ENCODE measurements around the gene LPP. TPM values are rescaled to one million over a fixed set of nuclear protein-coding genes. Genes with fewer than 3 reads are reported as not detected.
A peak's percentile ranks its signal among the peaks of the same experiment; 100 is the strongest.

LPP gene
- total RNA-seq, 4 donors from 2014 or later: 56.0 to 65.7 (median 58.1) TPM

- H3K4me1 ChIP-seq: peaks cover 20 to 56% of the 10 kb centered on the region in 2 donors
- peak in 1 of 2 donors; percentile 45 for DNase-seq
- H3K27ac ChIP-seq: peak overlapping the region; percentile 87 to 89 (median 88)
- no peaks in the 10 kb centered on the region for H3K9me3 ChIP-seq
- peak; percentile 11 to 43 for ATAC-seq
- no peak overlapping the region for H3K4me3 ChIP-seq
- no peaks in the 10 kb centered on the region for H3K36me3 ChIP-seq
- intact Hi-C loops (cut with DNase I; ENCODE audit: low total_unique reads): loop anchor here (1.0 kb wide), 1 partner anchor 9 kb away; no protein-coding TSS in a partner anchor
- in situ Hi-C loops (cut with MboI; ENCODE audit: low sequenced_read_pairs in 4 of 4): loop anchor here in 1 of 4 donors (25.0 kb wide), 1 partner anchor 494 kb away; the partner anchor contains the start of gene BCL6
- H3K27me3 ChIP-seq: no peaks in the 10 kb centered on the region
- no peak for TF ChIP-seq POLR2A (IDR thresholded peaks at IDR 0.05)
- TF ChIP-seq, protein P1, sequence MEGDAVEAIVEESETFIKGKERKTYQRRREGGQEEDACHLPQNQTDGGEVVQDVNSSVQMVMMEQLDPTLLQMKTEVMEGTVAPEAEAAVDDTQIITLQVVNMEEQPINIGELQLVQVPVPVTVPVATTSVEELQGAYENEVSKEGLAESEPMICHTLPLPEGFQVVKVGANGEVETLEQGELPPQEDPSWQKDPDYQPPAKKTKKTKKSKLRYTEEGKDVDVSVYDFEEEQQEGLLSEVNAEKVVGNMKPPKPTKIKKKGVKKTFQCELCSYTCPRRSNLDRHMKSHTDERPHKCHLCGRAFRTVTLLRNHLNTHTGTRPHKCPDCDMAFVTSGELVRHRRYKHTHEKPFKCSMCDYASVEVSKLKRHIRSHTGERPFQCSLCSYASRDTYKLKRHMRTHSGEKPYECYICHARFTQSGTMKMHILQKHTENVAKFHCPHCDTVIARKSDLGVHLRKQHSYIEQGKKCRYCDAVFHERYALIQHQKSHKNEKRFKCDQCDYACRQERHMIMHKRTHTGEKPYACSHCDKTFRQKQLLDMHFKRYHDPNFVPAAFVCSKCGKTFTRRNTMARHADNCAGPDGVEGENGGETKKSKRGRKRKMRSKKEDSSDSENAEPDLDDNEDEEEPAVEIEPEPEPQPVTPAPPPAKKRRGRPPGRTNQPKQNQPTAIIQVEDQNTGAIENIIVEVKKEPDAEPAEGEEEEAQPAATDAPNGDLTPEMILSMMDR (IDR thresholded peaks at IDR 0.05 in 4 of 5, conservative IDR thresholded peaks at IDR 0.05 in 1 of 5): no peak
These were observed 77.5 kb downstream of the LPP start for GRCh38 chr3:188231456-188231855.

DNA sequence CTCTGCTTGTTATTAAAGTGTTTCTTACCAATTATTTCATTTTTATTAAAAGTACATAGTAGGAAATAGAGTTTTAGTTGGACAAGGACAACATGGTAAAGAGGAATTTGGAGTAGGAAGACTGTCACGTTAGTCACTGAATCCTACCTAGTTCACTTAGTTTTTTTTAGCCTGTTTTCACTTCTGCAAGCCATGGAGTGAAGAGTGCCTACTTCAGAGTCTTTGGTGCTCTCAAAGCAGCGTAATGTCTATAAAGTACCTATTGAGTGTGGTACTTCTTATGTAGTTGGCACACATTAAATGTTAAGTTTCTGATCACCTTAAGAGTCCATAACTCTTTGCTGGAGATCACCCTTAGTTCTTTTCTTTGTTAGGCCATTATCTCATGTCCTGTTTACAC is 78.7 kb downstream of the LPP start:
- Histone ChIP-seq H3K27me3 (no peaks in the 10 kb centered on the region), H3K4me3 (no peak overlapping the region), H3K9me3 (no peaks in the 10 kb centered on the region), H3K27ac (peak overlapping the region; percentile 87 to 89 (median 88)), H3K36me3 (no peaks in the 10 kb centered on the region), H3K4me1 (peaks cover 20 to 56% of the 10 kb centered on the region in 2 donors)
- DNase-seq (no peak), ATAC-seq (no peak)
- no peak for TF ChIP-seq POLR2A (IDR thresholded peaks at IDR 0.05)
- TF ChIP-seq, protein P1 (IDR thresholded peaks at IDR 0.05 in 4 of 5, conservative IDR thresholded peaks at IDR 0.05 in 1 of 5): no peak
- intact Hi-C loops (cut with DNase I; ENCODE audit: low total_unique reads) (no loop called here), in situ Hi-C loops (cut with MboI; ENCODE audit: low sequenced_read_pairs in 4 of 4) (loop anchor here in 1 of 4 donors (25.0 kb wide), 1 partner anchor 495 kb away; the partner anchor contains the start of gene BCL6)

DNA sequence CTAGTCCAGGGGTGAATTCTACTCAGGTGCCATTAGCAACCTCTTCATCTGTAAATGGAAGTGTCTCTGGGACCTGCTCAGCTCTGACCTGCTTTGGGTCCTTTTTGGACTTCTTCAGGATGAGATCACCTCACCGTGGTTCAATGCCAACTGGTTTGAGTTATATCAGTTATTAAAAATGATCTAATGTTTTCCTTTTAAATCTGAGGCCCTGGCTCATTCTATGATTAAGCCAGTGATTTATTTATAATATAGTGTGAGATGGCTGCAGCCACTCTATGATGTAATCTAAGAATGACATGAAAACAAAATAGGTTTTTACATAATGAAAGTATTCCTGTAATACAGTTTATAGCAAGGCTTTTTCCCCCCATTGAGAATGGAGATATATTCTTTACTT is 79.4 kb downstream of the LPP start:
- no peak for DNase-seq
- TF ChIP-seq POLR2A (IDR thresholded peaks at IDR 0.05): no peak
- TF ChIP-seq, protein P1 (IDR thresholded peaks at IDR 0.05 in 4 of 5, conservative IDR thresholded peaks at IDR 0.05 in 1 of 5): no peak
- Histone ChIP-seq H3K27me3 (no peaks in the 10 kb centered on the region), H3K36me3 (no peaks in the 10 kb centered on the region), H3K27ac (peak overlapping the region; percentile 87 to 89 (median 88)), H3K9me3 (no peaks in the 10 kb centered on the region), H3K4me1 (peaks cover 20 to 56% of the 10 kb centered on the region in 2 donors), H3K4me3 (no peak overlapping the region)
- no peak for ATAC-seq
- intact Hi-C loops (cut with DNase I; ENCODE audit: low total_unique reads) (no loop called here), in situ Hi-C loops (cut with MboI; ENCODE audit: low sequenced_read_pairs in 4 of 4) (loop anchor here in 1 of 4 donors (25.0 kb wide), 1 partner anchor 496 kb away; the partner anchor contains the start of gene BCL6)

GRCh38 chr3:188234132-188234531 is 80.2 kb downstream of the LPP start:
- Histone ChIP-seq H3K9me3 (no peaks in the 10 kb centered on the region), H3K4me3 (no peak overlapping the region), H3K4me1 (peaks cover 20 to 48% of the 10 kb centered on the region in 2 donors), H3K27me3 (no peaks in the 10 kb centered on the region), H3K27ac (peak overlapping the region; percentile 87 to 89 (median 88)), H3K36me3 (no peaks in the 10 kb centered on the region)
- intact Hi-C loops (cut with DNase I; ENCODE audit: low total_unique reads) (no loop called here), in situ Hi-C loops (cut with MboI; ENCODE audit: low sequenced_read_pairs in 4 of 4) (loop anchor here in 1 of 4 donors (25.0 kb wide), 1 partner anchor 497 kb away; the partner anchor contains the start of gene BCL6)
- no peak for ATAC-seq
- TF ChIP-seq POLR2A (IDR thresholded peaks at IDR 0.05): no peak
- TF ChIP-seq, protein P1 (IDR thresholded peaks at IDR 0.05 in 4 of 5, conservative IDR thresholded peaks at IDR 0.05 in 1 of 5): no peak
- no peak for DNase-seq

All from gastrocnemius medialis (tissue), 4 donors.